ENCODE results near the gene TSHZ1.

GRCh38 chr18:75234901-75235300 is 24.3 kb downstream of the TSHZ1 start:
- no peak for TF ChIP-seq CTCF (conservative IDR thresholded peaks at IDR 0.05; ENCODE audit: low read length)
- TF ChIP-seq EZH2phosphoT487 (IDR thresholded peaks at IDR 0.05; ENCODE audit: borderline replicate concordance, low read depth, low read length) = no peak
